Ishikawa (cell line): Measurements from ENCODE around the gene BEX3.

ENCODE experiments used
- CEBPB ChIP-seq: IDR thresholded peaks from 2 replicates; pipeline ENCODE4 v1.6.1; 2012
- CREB1 ChIP-seq: IDR thresholded peaks from 2 replicates; pipeline ENCODE4 v1.6.1; 2012; ENCODE audit warnings: low read depth
- FOXM1 ChIP-seq: IDR thresholded peaks from 2 replicates; pipeline ENCODE4 v1.6.1; 2012; ENCODE audit warnings: low read depth, borderline replicate concordance
- NFIC ChIP-seq: IDR thresholded peaks from 2 replicates; pipeline ENCODE4 v1.6.1; 2012
- RAD21 ChIP-seq: IDR thresholded peaks from 2 replicates; pipeline ENCODE4 v1.6.1; 2012; ENCODE audit warnings: low read depth
- TAF1 ChIP-seq: IDR thresholded peaks from 2 replicates; pipeline ENCODE4 v1.6.1; 2012; ENCODE audit warnings: low read depth, mild to moderate bottlenecking
- YY1 ChIP-seq: IDR thresholded peaks from 2 replicates; pipeline ENCODE4 v1.6.1; 2012; ENCODE audit warnings: low read depth
- ZBTB7A ChIP-seq: IDR thresholded peaks from 2 replicates; pipeline ENCODE4 v1.6.1; 2012; ENCODE audit warnings: low read depth
- TF ChIP-seq, protein P1 (sequence below): IDR thresholded peaks from 2 replicates; pipeline ENCODE4 v1.6.1; 2012
- TF ChIP-seq, protein P2 (sequence below): IDR thresholded peaks from 2 replicates; pipeline ENCODE4 v1.6.1; 2012

DNA sequence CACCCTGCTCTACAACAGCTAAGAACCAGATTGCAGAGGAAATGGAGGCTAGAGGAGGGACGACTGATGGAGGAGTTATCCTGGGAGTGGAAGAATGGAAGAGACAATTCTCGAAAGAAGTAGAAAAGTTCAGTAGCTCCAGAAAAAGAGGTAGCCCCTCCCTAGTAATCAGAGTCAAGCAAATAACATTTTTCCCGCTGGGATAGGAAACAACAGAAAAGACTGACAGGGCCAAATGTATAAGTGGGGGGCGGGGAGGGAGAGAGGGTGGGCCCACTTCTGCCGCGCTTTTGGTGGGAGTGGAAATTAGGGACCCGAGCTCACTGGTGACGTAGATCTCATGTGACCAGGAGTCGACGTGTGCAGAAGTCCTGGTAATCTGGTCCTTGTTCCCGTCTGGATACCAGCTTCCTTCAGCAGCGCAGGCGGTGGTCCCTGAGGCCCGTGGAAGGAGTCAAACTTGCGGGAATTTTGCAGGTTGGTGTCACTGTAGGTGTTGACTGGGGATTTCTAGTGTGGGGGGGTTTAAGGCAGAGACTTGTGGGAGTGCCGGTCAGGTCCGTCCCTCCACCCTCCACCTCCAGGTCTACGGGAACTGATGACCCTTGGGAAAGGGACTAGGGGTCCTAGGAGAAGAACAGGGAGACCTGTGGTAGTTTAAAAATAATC lies 20.1 kb upstream of the BEX3 start, which contains the start of gene TCEAL9:
- TF ChIP-seq FOXM1 (no peak), YY1 (no peak), TAF1 (no peak), RAD21 (no peak), CREB1 (peak; percentile 26), NFIC (no peak), CEBPB (no peak), ZBTB7A (no peak)
- TF ChIP-seq, protein P1, sequence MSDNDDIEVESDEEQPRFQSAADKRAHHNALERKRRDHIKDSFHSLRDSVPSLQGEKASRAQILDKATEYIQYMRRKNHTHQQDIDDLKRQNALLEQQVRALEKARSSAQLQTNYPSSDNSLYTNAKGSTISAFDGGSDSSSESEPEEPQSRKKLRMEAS, result no peak; the same call in 1 of the 2 replicates
- TF ChIP-seq, protein P2, sequence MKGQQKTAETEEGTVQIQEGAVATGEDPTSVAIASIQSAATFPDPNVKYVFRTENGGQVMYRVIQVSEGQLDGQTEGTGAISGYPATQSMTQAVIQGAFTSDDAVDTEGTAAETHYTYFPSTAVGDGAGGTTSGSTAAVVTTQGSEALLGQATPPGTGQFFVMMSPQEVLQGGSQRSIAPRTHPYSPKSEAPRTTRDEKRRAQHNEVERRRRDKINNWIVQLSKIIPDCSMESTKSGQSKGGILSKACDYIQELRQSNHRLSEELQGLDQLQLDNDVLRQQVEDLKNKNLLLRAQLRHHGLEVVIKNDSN, result peak; percentile 69
